ENCODE data around the gene ANKRD6.

The ANKRD6 gene

GRCh38 chr6:89584539-89584938 is 151.6 kb downstream of the ANKRD6 start:
- no peaks in the 10 kb centered on the region for H3K4me1 ChIP-seq (ENCODE audit: control insufficient read depth in 5 of 5, insufficient read depth in 5 of 5, low read length in 5 of 5)
- no peak overlapping the region for H3K27ac ChIP-seq (ENCODE audit: low read depth, low read length)
- H3K9ac ChIP-seq (ENCODE audit: low read length in 5 of 5): no peak overlapping the region
- no peak overlapping the region for H3K4me3 ChIP-seq (ENCODE audit: low read depth in 1 of 5, low read length in 5 of 5)
- H3K36me3 ChIP-seq (ENCODE audit: control insufficient read depth in 5 of 5, insufficient read depth in 5 of 5, low read length in 5 of 5): no peaks in the 10 kb centered on the region
- no peaks in the 10 kb centered on the region for H3K27me3 ChIP-seq (ENCODE audit: control insufficient read depth in 5 of 5, insufficient read depth in 4 of 5, low read length in 5 of 5)
- no peaks in the 10 kb centered on the region for H3K9me3 ChIP-seq (ENCODE audit: control insufficient read depth in 5 of 5, low read length in 5 of 5)

GRCh38 chr6:89585154-89585553 is 152.2 kb downstream of the ANKRD6 start:
- Histone ChIP-seq H3K9me3 (ENCODE audit: control insufficient read depth in 5 of 5, low read length in 5 of 5) (no peaks in the 10 kb centered on the region), H3K4me3 (ENCODE audit: low read depth in 1 of 5, low read length in 5 of 5) (no peak overlapping the region), H3K4me1 (ENCODE audit: control insufficient read depth in 5 of 5, insufficient read depth in 5 of 5, low read length in 5 of 5) (no peaks in the 10 kb centered on the region), H3K36me3 (ENCODE audit: control insufficient read depth in 5 of 5, insufficient read depth in 5 of 5, low read length in 5 of 5) (no peaks in the 10 kb centered on the region), H3K27me3 (ENCODE audit: control insufficient read depth in 5 of 5, insufficient read depth in 4 of 5, low read length in 5 of 5) (no peaks in the 10 kb centered on the region), H3K27ac (ENCODE audit: low read depth, low read length) (no peak overlapping the region), H3K9ac (ENCODE audit: low read length in 5 of 5) (no peak overlapping the region)

GRCh38 chr6:89589297-89590025 is 156.5 kb downstream of the ANKRD6 start:
- H3K9me3 ChIP-seq (ENCODE audit: control insufficient read depth in 5 of 5, low read length in 5 of 5): no peaks in the 10 kb centered on the region
- no peak overlapping the region for H3K4me3 ChIP-seq (ENCODE audit: low read depth in 1 of 5, low read length in 5 of 5)
- H3K36me3 ChIP-seq (ENCODE audit: control insufficient read depth in 5 of 5, insufficient read depth in 5 of 5, low read length in 5 of 5): no peaks in the 10 kb centered on the region
- H3K9ac ChIP-seq (ENCODE audit: low read length in 5 of 5): no peak overlapping the region
- H3K27ac ChIP-seq (ENCODE audit: low read depth, low read length): no peak overlapping the region
- no peaks in the 10 kb centered on the region for H3K27me3 ChIP-seq (ENCODE audit: control insufficient read depth in 5 of 5, insufficient read depth in 4 of 5, low read length in 5 of 5)
- H3K4me1 ChIP-seq (ENCODE audit: control insufficient read depth in 5 of 5, insufficient read depth in 5 of 5, low read length in 5 of 5): no peaks in the 10 kb centered on the region

DNA sequence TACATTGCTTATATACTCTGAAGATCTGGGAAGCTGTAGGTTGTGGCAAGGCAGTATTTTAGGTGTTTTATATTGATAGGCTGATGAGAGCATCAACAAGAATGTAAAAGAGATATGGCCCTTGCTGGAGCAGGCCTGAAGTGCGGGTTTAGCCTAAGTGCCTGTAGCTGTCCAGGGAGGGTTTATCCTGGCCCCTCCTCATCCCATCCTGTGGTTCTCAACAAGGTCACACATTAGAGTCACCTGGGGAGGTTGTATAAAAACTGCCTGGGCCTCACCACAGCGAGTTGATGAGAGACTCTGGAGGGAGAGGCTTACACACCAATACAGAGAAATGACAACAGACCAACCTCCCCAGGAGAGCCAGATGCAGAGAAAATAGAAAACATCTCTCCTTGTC is 157.2 kb downstream of the ANKRD6 start:
- Histone ChIP-seq H3K4me1 (ENCODE audit: control insufficient read depth in 5 of 5, insufficient read depth in 5 of 5, low read length in 5 of 5) (no peaks in the 10 kb centered on the region), H3K9ac (ENCODE audit: low read length in 5 of 5) (no peak overlapping the region), H3K27me3 (ENCODE audit: control insufficient read depth in 5 of 5, insufficient read depth in 4 of 5, low read length in 5 of 5) (no peaks in the 10 kb centered on the region), H3K36me3 (ENCODE audit: control insufficient read depth in 5 of 5, insufficient read depth in 5 of 5, low read length in 5 of 5) (no peaks in the 10 kb centered on the region), H3K4me3 (ENCODE audit: low read depth in 1 of 5, low read length in 5 of 5) (no peak overlapping the region), H3K9me3 (ENCODE audit: control insufficient read depth in 5 of 5, low read length in 5 of 5) (no peaks in the 10 kb centered on the region), H3K27ac (ENCODE audit: low read depth, low read length) (no peak overlapping the region)

DNA sequence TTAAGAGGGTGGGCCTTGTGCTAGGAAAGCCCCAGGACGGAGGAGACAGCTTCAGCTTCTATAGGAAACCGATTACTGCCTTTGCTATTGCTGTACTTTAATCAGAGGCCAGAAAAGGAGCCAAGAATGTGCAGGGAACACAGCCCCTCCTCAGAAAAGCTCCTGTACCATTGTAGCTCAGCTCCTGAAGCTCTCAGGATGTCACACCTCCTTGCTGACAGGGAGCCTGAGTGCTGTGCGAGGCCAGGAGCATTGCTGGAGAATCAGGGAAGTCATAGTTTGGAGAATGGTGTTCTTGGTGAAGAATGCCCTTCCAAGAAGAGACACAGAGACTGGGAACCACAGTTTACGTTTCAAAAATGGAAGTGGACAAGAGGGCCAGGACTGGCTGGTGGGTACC is 158.8 kb downstream of the ANKRD6 start:
- Histone ChIP-seq H3K9ac (ENCODE audit: low read length in 5 of 5) (no peak overlapping the region), H3K27me3 (ENCODE audit: control insufficient read depth in 5 of 5, insufficient read depth in 4 of 5, low read length in 5 of 5) (no peaks in the 10 kb centered on the region), H3K4me3 (ENCODE audit: low read depth in 1 of 5, low read length in 5 of 5) (no peak overlapping the region), H3K4me1 (ENCODE audit: control insufficient read depth in 5 of 5, insufficient read depth in 5 of 5, low read length in 5 of 5) (no peaks in the 10 kb centered on the region), H3K9me3 (ENCODE audit: control insufficient read depth in 5 of 5, low read length in 5 of 5) (no peaks in the 10 kb centered on the region), H3K27ac (ENCODE audit: low read depth, low read length) (no peak overlapping the region), H3K36me3 (ENCODE audit: control insufficient read depth in 5 of 5, insufficient read depth in 5 of 5, low read length in 5 of 5) (no peaks in the 10 kb centered on the region)

DNA sequence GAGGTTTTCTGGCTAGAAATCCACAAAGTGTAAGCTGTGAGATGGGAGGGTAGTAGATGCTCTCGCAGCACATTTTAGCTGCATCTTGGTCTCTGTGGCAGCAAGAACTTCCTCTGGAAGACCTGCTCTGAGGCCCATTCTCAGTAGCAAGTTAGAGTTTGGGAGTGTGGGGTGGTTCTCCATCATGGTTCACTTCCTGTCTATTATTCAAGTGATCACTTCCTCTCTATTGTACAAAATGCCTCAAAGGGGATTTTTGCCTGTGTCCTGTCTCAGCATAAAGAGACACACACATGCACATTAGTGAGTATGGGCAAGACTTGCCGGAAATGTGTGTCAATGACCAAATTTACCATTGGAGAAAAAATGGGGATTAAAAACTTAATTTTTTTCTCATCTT is 163.1 kb downstream of the ANKRD6 start:
- Histone ChIP-seq H3K36me3 (ENCODE audit: control insufficient read depth in 5 of 5, insufficient read depth in 5 of 5, low read length in 5 of 5) (no peaks in the 10 kb centered on the region), H3K27ac (ENCODE audit: low read depth, low read length) (no peak overlapping the region), H3K4me1 (ENCODE audit: control insufficient read depth in 5 of 5, insufficient read depth in 5 of 5, low read length in 5 of 5) (no peaks in the 10 kb centered on the region), H3K4me3 (ENCODE audit: low read depth in 1 of 5, low read length in 5 of 5) (no peak overlapping the region), H3K27me3 (ENCODE audit: control insufficient read depth in 5 of 5, insufficient read depth in 4 of 5, low read length in 5 of 5) (no peaks in the 10 kb centered on the region), H3K9me3 (ENCODE audit: control insufficient read depth in 5 of 5, low read length in 5 of 5) (no peaks in the 10 kb centered on the region), H3K9ac (ENCODE audit: low read length in 5 of 5) (no peak overlapping the region)

GRCh38 chr6:89596484-89596883 is 163.5 kb downstream of the ANKRD6 start:
- Histone ChIP-seq H3K9me3 (ENCODE audit: control insufficient read depth in 5 of 5, low read length in 5 of 5) (no peaks in the 10 kb centered on the region), H3K27me3 (ENCODE audit: control insufficient read depth in 5 of 5, insufficient read depth in 4 of 5, low read length in 5 of 5) (no peaks in the 10 kb centered on the region), H3K4me1 (ENCODE audit: control insufficient read depth in 5 of 5, insufficient read depth in 5 of 5, low read length in 5 of 5) (no peaks in the 10 kb centered on the region), H3K27ac (ENCODE audit: low read depth, low read length) (no peak overlapping the region), H3K36me3 (ENCODE audit: control insufficient read depth in 5 of 5, insufficient read depth in 5 of 5, low read length in 5 of 5) (no peaks in the 10 kb centered on the region), H3K4me3 (ENCODE audit: low read depth in 1 of 5, low read length in 5 of 5) (no peak overlapping the region), H3K9ac (ENCODE audit: low read length in 5 of 5) (no peak overlapping the region)

DNA sequence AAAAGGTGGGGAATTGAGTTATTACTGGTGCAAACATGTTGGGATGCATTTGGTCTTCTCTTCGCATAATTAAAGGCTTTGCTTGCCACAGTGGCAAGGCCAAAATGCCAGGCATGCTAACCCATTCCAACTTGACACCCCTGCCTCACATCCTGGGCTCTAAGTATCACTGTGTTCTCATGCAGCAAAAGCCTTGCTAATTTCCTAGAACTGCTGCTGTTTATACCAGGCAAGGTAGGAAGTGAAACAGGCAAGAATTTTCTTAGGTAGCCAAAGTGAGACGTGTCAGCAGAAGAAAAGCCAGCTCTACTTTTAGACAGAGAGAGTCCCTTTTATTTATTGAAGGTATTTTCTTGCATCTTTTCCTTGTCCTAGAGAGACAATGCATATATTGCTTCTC is 164.4 kb downstream of the ANKRD6 start:
- H3K4me3 ChIP-seq (ENCODE audit: low read depth in 1 of 5, low read length in 5 of 5): no peak overlapping the region
- H3K9me3 ChIP-seq (ENCODE audit: control insufficient read depth in 5 of 5, low read length in 5 of 5): no peaks in the 10 kb centered on the region
- no peaks in the 10 kb centered on the region for H3K36me3 ChIP-seq (ENCODE audit: control insufficient read depth in 5 of 5, insufficient read depth in 5 of 5, low read length in 5 of 5)
- no peak overlapping the region for H3K27ac ChIP-seq (ENCODE audit: low read depth, low read length)
- no peaks in the 10 kb centered on the region for H3K27me3 ChIP-seq (ENCODE audit: control insufficient read depth in 5 of 5, insufficient read depth in 4 of 5, low read length in 5 of 5)
- no peak overlapping the region for H3K9ac ChIP-seq (ENCODE audit: low read length in 5 of 5)
- no peaks in the 10 kb centered on the region for H3K4me1 ChIP-seq (ENCODE audit: control insufficient read depth in 5 of 5, insufficient read depth in 5 of 5, low read length in 5 of 5)

DNA sequence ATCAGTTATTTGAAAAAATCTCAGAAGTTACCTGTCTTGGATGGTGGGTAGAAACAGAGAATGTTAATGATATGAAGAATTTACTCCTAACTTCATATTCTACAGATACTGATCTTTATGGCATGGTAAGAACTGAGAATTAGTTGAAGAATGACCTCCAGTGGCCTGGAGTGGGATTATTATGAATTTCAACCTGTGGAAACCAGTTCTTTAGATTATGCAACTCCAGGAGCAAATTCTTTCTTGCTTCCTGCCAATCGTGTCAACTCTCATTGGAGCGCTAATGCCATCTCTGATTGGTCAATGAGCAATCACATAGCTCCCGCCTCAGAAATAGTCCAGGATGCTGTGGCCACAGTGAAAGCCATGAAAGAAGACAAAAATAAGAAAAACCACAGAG is 165.0 kb downstream of the ANKRD6 start:
- H3K27ac ChIP-seq (ENCODE audit: low read depth, low read length): no peak overlapping the region

GRCh38 chr6:89599727-89600126 is 166.8 kb downstream of the ANKRD6 start:
- Histone ChIP-seq H3K9me3 (ENCODE audit: control insufficient read depth in 5 of 5, low read length in 5 of 5) (no peaks in the 10 kb centered on the region), H3K4me1 (ENCODE audit: control insufficient read depth in 5 of 5, insufficient read depth in 5 of 5, low read length in 5 of 5) (no peaks in the 10 kb centered on the region), H3K27me3 (ENCODE audit: control insufficient read depth in 5 of 5, insufficient read depth in 4 of 5, low read length in 5 of 5) (no peaks in the 10 kb centered on the region), H3K9ac (ENCODE audit: low read length in 5 of 5) (no peak overlapping the region), H3K27ac (ENCODE audit: low read depth, low read length) (no peak overlapping the region), H3K4me3 (ENCODE audit: low read depth in 1 of 5, low read length in 5 of 5) (no peak overlapping the region), H3K36me3 (ENCODE audit: control insufficient read depth in 5 of 5, insufficient read depth in 5 of 5, low read length in 5 of 5) (no peaks in the 10 kb centered on the region)

More for the DNA sequence above, 165.0 kb downstream of the ANKRD6 start:
- no peaks in the 10 kb centered on the region for H3K4me1 ChIP-seq (ENCODE audit: control insufficient read depth in 5 of 5, insufficient read depth in 5 of 5, low read length in 5 of 5)
- H3K9ac ChIP-seq (ENCODE audit: low read length in 5 of 5): no peak overlapping the region
- H3K4me3 ChIP-seq (ENCODE audit: low read depth in 1 of 5, low read length in 5 of 5): no peak overlapping the region
- no peaks in the 10 kb centered on the region for H3K9me3 ChIP-seq (ENCODE audit: control insufficient read depth in 5 of 5, low read length in 5 of 5)
- no peaks in the 10 kb centered on the region for H3K27me3 ChIP-seq (ENCODE audit: control insufficient read depth in 5 of 5, insufficient read depth in 4 of 5, low read length in 5 of 5)
- no peaks in the 10 kb centered on the region for H3K36me3 ChIP-seq (ENCODE audit: control insufficient read depth in 5 of 5, insufficient read depth in 5 of 5, low read length in 5 of 5)
